Gastroesophageal sphincter (tissue), 3 donors: ENCODE measurements around the gene GPR17.
A peak's percentile ranks its signal among the peaks of the same experiment; 100 is the strongest.

Experiments
- POLR2A ChIP-seq, 2 donors: fragments of 450-650 bp; IDR thresholded peaks; one replicate each; pipeline ENCODE4 v1.6.1; 2017; ENCODE audit warnings: antibody characterized with exemption in 2 of 2, mild to moderate bottlenecking in 2 of 2, moderate library complexity in 1 of 2
- POLR2AphosphoS5 ChIP-seq: sonication (generic); formaldehyde crosslinking; IDR thresholded peaks from one replicate; pipeline ENCODE4 v1.6.1; 2017; ENCODE audit warnings: antibody characterized with exemption
- TF ChIP-seq, protein P1 (sequence below), 4 experiments: fragments of 200-600 bp in 2 of 4; fragments of 450-650 bp in 2 of 4; sonication (generic) in 1 of 4; IDR thresholded peaks; one replicate each; pipeline ENCODE4 v1.5.1; 2017 to 2019; ENCODE audit warnings: antibody characterized with exemption in 4 of 4, mild to moderate bottlenecking in 2 of 4, moderate library complexity in 2 of 4

DNA sequence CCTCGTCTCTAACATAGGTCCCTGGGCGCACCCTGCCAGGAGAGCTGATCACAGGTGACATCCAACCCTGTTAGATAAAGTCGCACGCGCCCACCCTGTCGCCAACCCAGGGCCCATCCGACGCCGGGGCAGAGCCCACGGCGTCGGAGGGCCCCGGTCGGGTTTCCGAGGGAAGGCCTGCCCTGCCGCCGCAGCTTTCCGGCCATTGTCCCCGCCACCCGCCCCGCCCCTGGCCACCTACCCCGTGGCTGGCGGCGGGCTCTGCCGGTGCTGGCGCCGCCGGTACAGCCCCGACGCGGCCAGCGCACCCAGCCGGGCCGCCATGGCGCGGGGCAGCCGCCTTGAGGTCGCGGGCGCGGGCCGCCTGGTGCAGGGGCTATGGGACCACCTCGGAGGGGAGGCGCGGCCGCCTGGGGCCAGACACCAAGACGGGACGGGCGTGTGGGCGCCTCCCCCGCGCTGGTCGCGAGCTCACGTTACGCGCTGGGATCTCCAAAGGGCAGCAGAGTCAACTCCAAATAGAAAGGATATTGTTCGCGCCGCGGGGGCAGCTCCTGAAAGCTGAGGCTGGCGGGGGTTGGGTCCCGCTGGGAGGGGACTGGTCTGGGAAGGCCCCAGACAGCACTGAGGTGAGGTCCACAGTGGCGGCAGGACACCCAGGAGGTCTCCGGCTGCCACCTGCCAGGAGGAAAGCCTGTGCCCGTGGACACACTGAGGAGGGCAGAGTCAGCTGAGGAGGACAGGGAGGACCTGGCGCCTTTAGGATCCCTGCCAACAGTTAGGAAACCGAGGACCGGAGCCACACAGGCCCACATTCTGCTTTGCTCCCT, 18.3 kb downstream of the GPR17 start:
- TF ChIP-seq POLR2AphosphoS5 = no peak
- TF ChIP-seq, protein P1, sequence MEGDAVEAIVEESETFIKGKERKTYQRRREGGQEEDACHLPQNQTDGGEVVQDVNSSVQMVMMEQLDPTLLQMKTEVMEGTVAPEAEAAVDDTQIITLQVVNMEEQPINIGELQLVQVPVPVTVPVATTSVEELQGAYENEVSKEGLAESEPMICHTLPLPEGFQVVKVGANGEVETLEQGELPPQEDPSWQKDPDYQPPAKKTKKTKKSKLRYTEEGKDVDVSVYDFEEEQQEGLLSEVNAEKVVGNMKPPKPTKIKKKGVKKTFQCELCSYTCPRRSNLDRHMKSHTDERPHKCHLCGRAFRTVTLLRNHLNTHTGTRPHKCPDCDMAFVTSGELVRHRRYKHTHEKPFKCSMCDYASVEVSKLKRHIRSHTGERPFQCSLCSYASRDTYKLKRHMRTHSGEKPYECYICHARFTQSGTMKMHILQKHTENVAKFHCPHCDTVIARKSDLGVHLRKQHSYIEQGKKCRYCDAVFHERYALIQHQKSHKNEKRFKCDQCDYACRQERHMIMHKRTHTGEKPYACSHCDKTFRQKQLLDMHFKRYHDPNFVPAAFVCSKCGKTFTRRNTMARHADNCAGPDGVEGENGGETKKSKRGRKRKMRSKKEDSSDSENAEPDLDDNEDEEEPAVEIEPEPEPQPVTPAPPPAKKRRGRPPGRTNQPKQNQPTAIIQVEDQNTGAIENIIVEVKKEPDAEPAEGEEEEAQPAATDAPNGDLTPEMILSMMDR (IDR thresholded peaks at IDR 0.05) = no peak
- TF ChIP-seq POLR2A (IDR thresholded peaks at IDR 0.05) = peak in 1 of 2 donors; percentile 17
